Loucy (cell line): ENCODE data around the gene S100A14.
"Not testable (repeated sequence)": the region's sequence is repeated elsewhere in the genome, so short reads cannot be mapped to it uniquely, and the experiment has no call there.

Experiments used
- H2AFZ ChIP-seq: fragments of 200-600 bp; sonication (generic); 2 replicates; pipeline ENCODE4 v1.6.0; 2016; ENCODE audit warnings: antibody characterized with exemption, mild to moderate bottlenecking, low read length, moderate library complexity
- H3F3A ChIP-seq: fragments of 200-600 bp; 2 replicates; pipeline ENCODE4 v1.6.0; 2016; ENCODE audit warnings: antibody characterized with exemption, low read depth, mild to moderate bottlenecking
- H3K27me3 ChIP-seq: fragments of 200-600 bp; sonication (generic); 2 replicates; pipeline ENCODE4 v1.6.1; 2014; ENCODE audit warnings: low read length, mild to moderate bottlenecking; ENCODE audit not compliant: insufficient read depth, poor library complexity, severe bottlenecking
- H3K36me3 ChIP-seq: fragments of 200-600 bp; sonication (generic); 2 replicates; pipeline ENCODE4 v1.6.1; 2016; ENCODE audit warnings: low read length; ENCODE audit not compliant: insufficient read depth
- H3K4me1 ChIP-seq: fragments of 200-600 bp; sonication (generic); 2 replicates; pipeline ENCODE4 v1.5.1; 2014; ENCODE audit warnings: low read length, mild to moderate bottlenecking; ENCODE audit not compliant: insufficient read depth, poor library complexity, severe bottlenecking
- H3K4me2 ChIP-seq: fragments of 200-600 bp; sonication (generic); 2 replicates; pipeline ENCODE4 v1.6.0; 2014; ENCODE audit warnings: antibody characterized with exemption, low read length, low read depth, mild to moderate bottlenecking; ENCODE audit not compliant: poor library complexity, severe bottlenecking
- H3K4me3 ChIP-seq: fragments of 200-600 bp; sonication (generic); 2 replicates; pipeline ENCODE4 v1.5.1; 2014; ENCODE audit warnings: low read length, mild to moderate bottlenecking, mixed read lengths; ENCODE audit not compliant: poor library complexity, severe bottlenecking
- H3K79me2 ChIP-seq: fragments of 200-600 bp; sonication (generic); 2 replicates; pipeline ENCODE4 v1.6.1; 2014; ENCODE audit warnings: low read length; ENCODE audit not compliant: insufficient read depth
- H3K9ac ChIP-seq: fragments of 200-600 bp; sonication (generic); 2 replicates; pipeline ENCODE4 v1.6.0; 2014; ENCODE audit warnings: mild to moderate bottlenecking, low read depth, low read length, moderate library complexity; ENCODE audit not compliant: poor library complexity, severe bottlenecking
- H3K9me2 ChIP-seq: fragments of 200-600 bp; sonication (generic); replicated peaks from 2 replicates; pipeline ENCODE4 v1.6.1; 2016; ENCODE audit warnings: low read depth, low read length, mixed read lengths
- H3K9me3 ChIP-seq: fragments of 200-600 bp; sonication (generic); 2 replicates; pipeline ENCODE4 v1.6.1; 2014; ENCODE audit warnings: mild to moderate bottlenecking, antibody characterized with exemption, low read length, low read depth; ENCODE audit not compliant: insufficient read depth
- H4K20me1 ChIP-seq: fragments of 200-600 bp; sonication (generic); 2 replicates; pipeline ENCODE4 v1.6.0; 2014; ENCODE audit warnings: antibody characterized with exemption, low read length, mild to moderate bottlenecking; ENCODE audit not compliant: insufficient read depth, poor library complexity, severe bottlenecking
- EZH2phosphoT487 ChIP-seq: fragments of 200-600 bp; IDR thresholded peaks from 2 replicates; pipeline ENCODE4 v1.6.1; 2018; ENCODE audit warnings: antibody characterized with exemption, mild to moderate bottlenecking, moderate library complexity, borderline replicate concordance
- TF ChIP-seq, protein P1 (sequence below): fragments of 200-600 bp; sonication (generic); conservative IDR thresholded peaks from 2 replicates; pipeline ENCODE4 v1.5.1; 2014; ENCODE audit warnings: mild to moderate bottlenecking, antibody characterized with exemption, low read length

S100A14 gene

DNA sequence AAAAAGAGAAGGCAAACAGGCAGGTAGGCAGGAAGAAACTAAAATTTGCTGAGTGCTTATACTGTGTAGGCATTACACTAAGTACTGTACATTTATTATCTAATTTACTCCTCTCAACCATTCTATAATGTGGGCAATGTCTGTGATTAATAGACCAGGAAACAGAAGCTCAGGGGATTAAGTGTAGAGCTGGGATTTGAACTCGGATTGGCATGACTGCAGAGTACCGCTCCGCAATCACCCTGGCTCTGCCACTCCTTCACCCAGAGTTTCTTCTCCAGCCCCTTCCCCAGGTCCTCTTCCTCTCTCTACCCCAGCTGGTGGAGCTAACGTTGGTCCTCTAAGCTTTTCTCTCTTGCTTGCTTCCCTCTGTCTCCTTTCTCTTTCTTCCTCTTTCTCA, 39.0 kb downstream of the S100A14 start:
- H3K9me3 ChIP-seq: no peaks in the 10 kb centered on the region
- H3K9me2 ChIP-seq: no peaks in the 10 kb centered on the region
- H2AFZ ChIP-seq: no peak overlapping the region
- H3F3A ChIP-seq: no peaks in the 10 kb centered on the region
- no peaks in the 10 kb centered on the region for H3K27me3 ChIP-seq
- no peak overlapping the region for H3K4me2 ChIP-seq
- no peak overlapping the region for H3K9ac ChIP-seq
- no peaks in the 10 kb centered on the region for H4K20me1 ChIP-seq
- H3K36me3 ChIP-seq: no peaks in the 10 kb centered on the region
- no peak overlapping the region for H3K4me3 ChIP-seq
- TF ChIP-seq EZH2phosphoT487: no peak
- TF ChIP-seq, protein P1, sequence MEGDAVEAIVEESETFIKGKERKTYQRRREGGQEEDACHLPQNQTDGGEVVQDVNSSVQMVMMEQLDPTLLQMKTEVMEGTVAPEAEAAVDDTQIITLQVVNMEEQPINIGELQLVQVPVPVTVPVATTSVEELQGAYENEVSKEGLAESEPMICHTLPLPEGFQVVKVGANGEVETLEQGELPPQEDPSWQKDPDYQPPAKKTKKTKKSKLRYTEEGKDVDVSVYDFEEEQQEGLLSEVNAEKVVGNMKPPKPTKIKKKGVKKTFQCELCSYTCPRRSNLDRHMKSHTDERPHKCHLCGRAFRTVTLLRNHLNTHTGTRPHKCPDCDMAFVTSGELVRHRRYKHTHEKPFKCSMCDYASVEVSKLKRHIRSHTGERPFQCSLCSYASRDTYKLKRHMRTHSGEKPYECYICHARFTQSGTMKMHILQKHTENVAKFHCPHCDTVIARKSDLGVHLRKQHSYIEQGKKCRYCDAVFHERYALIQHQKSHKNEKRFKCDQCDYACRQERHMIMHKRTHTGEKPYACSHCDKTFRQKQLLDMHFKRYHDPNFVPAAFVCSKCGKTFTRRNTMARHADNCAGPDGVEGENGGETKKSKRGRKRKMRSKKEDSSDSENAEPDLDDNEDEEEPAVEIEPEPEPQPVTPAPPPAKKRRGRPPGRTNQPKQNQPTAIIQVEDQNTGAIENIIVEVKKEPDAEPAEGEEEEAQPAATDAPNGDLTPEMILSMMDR: no peak
- H3K4me1 ChIP-seq: peaks cover 8% of the 10 kb centered on the region
- H3K79me2 ChIP-seq: no peaks in the 10 kb centered on the region

DNA sequence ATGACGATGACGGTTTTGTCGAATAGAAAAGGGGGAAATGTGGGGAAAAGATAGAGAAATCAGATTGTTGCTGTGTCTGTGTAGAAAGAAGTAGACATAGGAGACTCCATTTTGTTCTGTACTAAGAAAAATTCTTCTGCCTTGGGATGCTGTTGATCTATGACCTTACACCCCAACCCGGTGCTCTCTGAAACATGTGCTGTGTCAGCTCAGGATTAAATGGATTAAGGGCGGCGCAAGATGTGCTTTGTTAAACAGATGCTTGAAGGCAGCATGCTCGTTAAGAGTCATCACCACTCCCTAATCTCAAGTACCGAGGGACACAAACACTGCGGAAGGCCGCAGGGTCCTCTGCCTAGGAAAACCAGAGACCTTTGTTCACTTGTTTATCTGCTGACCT, 40.6 kb downstream of the S100A14 start:
- not testable (repeated sequence) for H3K4me2 ChIP-seq, H3K79me2 ChIP-seq, H3K4me1 ChIP-seq, H3K9me3 ChIP-seq, H2AFZ ChIP-seq, H3K4me3 ChIP-seq, H3K36me3 ChIP-seq, H4K20me1 ChIP-seq, H3F3A ChIP-seq, H3K27me3 ChIP-seq, H3K9ac ChIP-seq, H3K9me2 ChIP-seq

DNA sequence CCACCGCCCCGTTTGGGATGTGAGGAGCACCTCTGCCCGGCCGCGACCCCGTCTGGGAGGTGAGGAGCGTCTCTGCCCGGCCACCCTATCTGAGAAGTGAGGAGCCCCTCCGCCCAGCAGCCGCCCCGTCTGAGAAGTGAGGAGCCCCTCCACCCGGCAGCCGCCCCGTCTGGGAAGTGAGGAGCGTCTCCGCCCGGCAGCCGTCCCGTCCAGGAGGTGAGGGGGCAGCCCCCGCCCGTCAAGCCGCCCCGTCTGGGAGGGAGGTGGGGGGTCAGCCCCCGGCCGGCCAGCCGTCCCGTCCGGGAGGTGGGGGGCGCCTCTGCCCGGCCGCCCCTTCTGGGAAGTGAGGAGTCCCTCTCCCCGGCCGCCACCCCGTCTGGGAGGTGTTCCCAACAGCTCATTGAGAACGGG, 41.0 kb downstream of the S100A14 start:
- not testable (repeated sequence) for H3K9ac ChIP-seq, H3K4me3 ChIP-seq, H3K79me2 ChIP-seq, H3F3A ChIP-seq, H3K36me3 ChIP-seq, H3K4me2 ChIP-seq, H4K20me1 ChIP-seq, H3K4me1 ChIP-seq, H3K9me2 ChIP-seq, H3K9me3 ChIP-seq, H2AFZ ChIP-seq, H3K27me3 ChIP-seq

DNA sequence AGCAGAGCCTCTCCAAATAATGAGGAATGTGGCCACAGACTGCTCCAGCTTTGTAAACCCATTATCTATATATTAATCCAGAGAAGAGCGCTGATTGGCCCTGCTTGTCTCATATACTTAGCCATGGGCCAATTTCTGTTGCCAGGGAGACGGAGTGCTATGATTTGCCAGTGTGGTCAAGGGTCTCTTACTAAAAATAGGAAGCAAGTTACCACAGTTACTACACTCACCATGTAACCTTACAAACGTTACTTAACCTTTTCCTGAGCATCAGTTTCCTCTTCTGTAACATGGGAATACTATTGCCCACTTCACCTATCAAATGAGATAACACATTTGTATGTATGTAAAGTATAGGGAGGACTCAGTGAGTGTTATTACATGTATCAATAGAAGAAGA, 42.8 kb downstream of the S100A14 start:
- TF ChIP-seq EZH2phosphoT487: no peak
- TF ChIP-seq, protein P1: no peak
- Histone ChIP-seq H3K4me3 (no peak overlapping the region), H3F3A (no peaks in the 10 kb centered on the region), H3K9ac (no peak overlapping the region), H3K9me2 (no peaks in the 10 kb centered on the region), H3K4me2 (no peak overlapping the region), H3K9me3 (no peaks in the 10 kb centered on the region), H3K36me3 (no peaks in the 10 kb centered on the region), H4K20me1 (no peaks in the 10 kb centered on the region), H3K27me3 (no peaks in the 10 kb centered on the region), H3K79me2 (no peaks in the 10 kb centered on the region), H3K4me1 (peaks cover 14% of the 10 kb centered on the region), H2AFZ (no peak overlapping the region)
